HEK293 (cell line): ENCODE measurements around the gene CADPS.

Source experiments
- CTCF ChIA-PET: fragments of 350-600 bp; formaldehyde crosslinking; extraction: SDS; loops from one replicate; lab custom pipeline; 2021; ENCODE audit warnings: antibody characterized with exemption; lab: Yijun Ruan, JAX
- POLR2A ChIA-PET: fragments of 300-600 bp; formaldehyde crosslinking; extraction: SDS; loops from one replicate; lab custom pipeline; 2020; ENCODE audit warnings: antibody characterized with exemption, inconsistent platforms; lab: Yijun Ruan, JAX
- H3K27ac ChIP-seq: fragments of 200-500 bp; sonication (Bioruptor generic); 2 replicates; pipeline ENCODE4 v1.5.1; 2014; ENCODE audit warnings: low read depth, low read length, control low read depth, inconsistent platforms; ENCODE audit errors: extremely low read depth
- H3K36me3 ChIP-seq, 2 experiments: fragments of 200-500 bp in 1 of 2; sonication (Bioruptor generic) in 1 of 2; 1 replicate in 1 of 2; 2 replicates in 1 of 2; pipeline ENCODE4 v1.5.1; 2014 to 2017; ENCODE audit warnings: inconsistent platforms in 2 of 2, low read length in 2 of 2; ENCODE audit not compliant: control insufficient read depth in 2 of 2, insufficient read depth in 1 of 2
- H3K4me1 ChIP-seq: fragments of 200-500 bp; sonication (Bioruptor generic); 2 replicates; pipeline ENCODE4 v1.5.1; 2014; ENCODE audit warnings: mild to moderate bottlenecking, low read length, inconsistent platforms; ENCODE audit not compliant: control insufficient read depth, insufficient read depth
- H3K4me3 ChIP-seq: 2 replicates; pipeline ENCODE4 v1.5.1; 2011; ENCODE audit warnings: low read depth, mild to moderate bottlenecking, control low read depth, low read length, moderate library complexity
- H3K9me3 ChIP-seq: fragments of 200-500 bp; sonication (Bioruptor generic); 2 replicates; pipeline ENCODE4 v1.5.1; 2014; ENCODE audit warnings: low read depth, low read length, inconsistent platforms; ENCODE audit not compliant: control insufficient read depth, insufficient read depth
- EGR2 ChIP-seq: fragments of 450-650 bp; formaldehyde crosslinking; IDR thresholded peaks from 2 replicates; pipeline ENCODE4 v1.5.1; 2016; ENCODE audit warnings: low read depth, missing biosample characterization, missing genetic modification characterization
- KLF10 ChIP-seq: fragments of 450-650 bp; IDR thresholded peaks from 2 replicates; pipeline ENCODE4 v1.5.1; 2018; ENCODE audit warnings: missing biosample characterization, mild to moderate bottlenecking, missing genetic modification characterization
- SALL2 ChIP-seq: fragments of 450-650 bp; formaldehyde crosslinking; IDR thresholded peaks from 2 replicates; pipeline ENCODE4 v1.5.0; 2017; ENCODE audit warnings: missing biosample characterization, mild to moderate bottlenecking, missing genetic modification characterization, borderline replicate concordance
- SP2 ChIP-seq: fragments of 450-650 bp; formaldehyde crosslinking; IDR thresholded peaks from 2 replicates; pipeline ENCODE4 v1.5.1; 2016; ENCODE audit warnings: missing biosample characterization, missing genetic modification characterization
- TRIM28 ChIP-seq: IDR thresholded peaks from 2 replicates; pipeline ENCODE4 v1.6.1; 2011; ENCODE audit warnings: low read length, control low read depth, borderline replicate concordance
- ZIC2 ChIP-seq: fragments of 450-650 bp; formaldehyde crosslinking; IDR thresholded peaks from 2 replicates; pipeline ENCODE4 v1.5.1; 2016; ENCODE audit warnings: missing biosample characterization, missing genetic modification characterization
- ZNF121 ChIP-seq: fragments of 450-650 bp; formaldehyde crosslinking; IDR thresholded peaks from 2 replicates; pipeline ENCODE4 v1.5.1; 2016; ENCODE audit warnings: missing biosample characterization, missing genetic modification characterization
- ZNF174 ChIP-seq: fragments of 450-650 bp; formaldehyde crosslinking; IDR thresholded peaks from 2 replicates; pipeline ENCODE4 v1.5.0; 2017; ENCODE audit warnings: missing biosample characterization, mild to moderate bottlenecking, missing genetic modification characterization
- ZNF202 ChIP-seq: fragments of 450-650 bp; formaldehyde crosslinking; IDR thresholded peaks from 2 replicates; pipeline ENCODE4 v1.5.1; 2016; ENCODE audit warnings: missing biosample characterization, missing genetic modification characterization, borderline replicate concordance
- ZNF335 ChIP-seq: fragments of 450-650 bp; formaldehyde crosslinking; conservative IDR thresholded peaks from 2 replicates; pipeline ENCODE4 v1.5.1; 2016; ENCODE audit warnings: missing biosample characterization, missing genetic modification characterization
- ZNF350 ChIP-seq: fragments of 450-650 bp; formaldehyde crosslinking; IDR thresholded peaks from 2 replicates; pipeline ENCODE4 v1.5.0; 2017; ENCODE audit warnings: missing biosample characterization, mild to moderate bottlenecking, missing genetic modification characterization
- ZNF394 ChIP-seq: fragments of 450-650 bp; formaldehyde crosslinking; IDR thresholded peaks from 2 replicates; pipeline ENCODE4 v1.5.1; 2016; ENCODE audit warnings: missing biosample characterization, missing genetic modification characterization, mild to moderate bottlenecking, moderate library complexity, borderline replicate concordance
- ZNF521 ChIP-seq: fragments of 450-650 bp; formaldehyde crosslinking; IDR thresholded peaks from 2 replicates; pipeline ENCODE4 v1.5.1; 2017; ENCODE audit warnings: missing biosample characterization, mild to moderate bottlenecking, missing genetic modification characterization
- ZNF555 ChIP-seq: fragments of 450-650 bp; formaldehyde crosslinking; conservative IDR thresholded peaks from 2 replicates; pipeline ENCODE4 v1.5.1; 2017; ENCODE audit warnings: missing biosample characterization, mild to moderate bottlenecking, missing genetic modification characterization, inconsistent platforms
- ZNF664 ChIP-seq: fragments of 450-650 bp; formaldehyde crosslinking; IDR thresholded peaks from 2 replicates; pipeline ENCODE4 v1.5.1; 2016; ENCODE audit warnings: missing biosample characterization, missing genetic modification characterization
- ZNF701 ChIP-seq: fragments of 450-650 bp; formaldehyde crosslinking; IDR thresholded peaks from 2 replicates; pipeline ENCODE4 v1.5.1; 2016; ENCODE audit warnings: missing biosample characterization, missing genetic modification characterization
- ZNF707 ChIP-seq: fragments of 450-650 bp; formaldehyde crosslinking; IDR thresholded peaks from 2 replicates; pipeline ENCODE4 v1.5.1; 2016; ENCODE audit warnings: missing biosample characterization, missing genetic modification characterization
- TF ChIP-seq, protein P1 (sequence below): fragments of 450-650 bp; formaldehyde crosslinking; conservative IDR thresholded peaks from 2 replicates; pipeline ENCODE4 v1.5.1; 2016; ENCODE audit warnings: low read depth, missing biosample characterization, missing genetic modification characterization
- TF ChIP-seq, protein P2 (sequence below): fragments of 450-650 bp; IDR thresholded peaks from 2 replicates; pipeline ENCODE4 v1.5.1; 2018; ENCODE audit warnings: missing biosample characterization, mild to moderate bottlenecking, missing genetic modification characterization
- TF ChIP-seq, protein P3 (sequence below): fragments of 450-650 bp; formaldehyde crosslinking; IDR thresholded peaks from 2 replicates; pipeline ENCODE4 v1.5.1; 2016; ENCODE audit warnings: missing biosample characterization, missing genetic modification characterization
- TF ChIP-seq, protein P4 (sequence below): fragments of 450-650 bp; formaldehyde crosslinking; IDR thresholded peaks from 2 replicates; pipeline ENCODE4 v1.5.1; 2016; ENCODE audit warnings: missing biosample characterization, missing genetic modification characterization

Gene CADPS

DNA sequence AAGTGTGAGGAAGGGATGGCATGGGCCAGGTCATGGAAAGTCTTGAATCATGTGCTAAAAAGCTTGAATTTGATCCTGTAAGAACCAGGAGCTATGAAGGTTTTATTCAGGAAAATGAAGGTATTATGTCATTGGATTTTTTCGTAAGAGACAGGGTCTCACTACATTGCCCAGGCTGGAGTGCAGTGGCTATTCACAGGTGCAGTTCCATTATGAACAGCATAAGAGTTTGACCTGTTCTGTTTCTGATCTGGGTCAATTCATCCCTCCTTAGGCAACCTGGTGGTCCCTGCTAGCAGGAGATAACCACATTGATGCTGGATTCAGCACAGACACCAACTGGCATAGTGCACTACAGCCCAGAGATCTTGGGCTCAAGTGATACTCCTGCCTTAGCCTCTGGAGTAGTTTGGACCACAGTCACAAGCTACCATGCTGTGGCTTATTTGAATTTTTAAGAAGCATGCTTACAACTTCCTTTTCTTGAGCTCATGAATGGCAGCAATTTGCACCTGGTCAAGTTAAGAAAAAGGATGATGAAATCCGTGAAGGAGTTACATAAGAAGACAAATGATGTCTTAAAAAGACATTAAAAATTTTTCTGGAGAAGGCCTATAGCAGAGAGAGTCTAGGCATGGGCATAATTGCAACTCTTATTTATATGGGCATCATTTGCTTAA is 79.1 kb downstream of the CADPS start:
- TF ChIP-seq ZNF121 (tag by site-specific recombination) (no peak), ZIC2 (tag by site-specific recombination) (no peak), EGR2 (tag by site-specific recombination) (no peak), ZNF707 (no peak)
- TF ChIP-seq, all 188 proteins: peak for 0
- Histone ChIP-seq H3K36me3 (no peaks in the 10 kb centered on the region), H3K9me3 (no peaks in the 10 kb centered on the region), H3K4me1 (no peaks in the 10 kb centered on the region), H3K27ac (no peak overlapping the region), H3K4me3 (no peak overlapping the region)
- ChIA-PET POLR2A (no interaction called here), CTCF (no interaction called here)

DNA sequence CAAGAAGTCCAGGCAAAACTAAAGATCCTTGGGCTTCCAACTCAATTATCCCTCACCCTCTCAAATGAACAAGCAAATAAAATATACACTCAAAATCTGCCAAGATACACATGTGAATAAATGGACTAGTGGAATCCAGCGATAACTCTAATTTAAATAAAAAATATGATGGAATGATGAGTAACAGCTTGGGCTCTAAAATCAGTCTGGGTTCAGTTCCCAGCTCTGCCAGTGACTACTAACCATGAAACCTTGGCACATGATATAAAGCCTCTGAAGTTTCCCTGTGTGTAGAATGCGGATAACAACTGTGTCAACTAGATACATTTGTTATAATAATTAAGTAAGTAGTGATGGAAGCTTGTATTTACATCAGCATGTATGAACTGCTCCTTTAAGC is 81.3 kb downstream of the CADPS start:
- ChIA-PET POLR2A (no interaction called here), CTCF (interaction anchor here (0.6 kb wide), 1 partner anchor 75 kb away, joined by 4 read pairs; no protein-coding TSS in a partner anchor)
- no peaks in the 10 kb centered on the region for H3K4me1 ChIP-seq
- no peaks in the 10 kb centered on the region for H3K36me3 ChIP-seq
- no peak overlapping the region for H3K4me3 ChIP-seq
- TF ChIP-seq, protein P1, sequence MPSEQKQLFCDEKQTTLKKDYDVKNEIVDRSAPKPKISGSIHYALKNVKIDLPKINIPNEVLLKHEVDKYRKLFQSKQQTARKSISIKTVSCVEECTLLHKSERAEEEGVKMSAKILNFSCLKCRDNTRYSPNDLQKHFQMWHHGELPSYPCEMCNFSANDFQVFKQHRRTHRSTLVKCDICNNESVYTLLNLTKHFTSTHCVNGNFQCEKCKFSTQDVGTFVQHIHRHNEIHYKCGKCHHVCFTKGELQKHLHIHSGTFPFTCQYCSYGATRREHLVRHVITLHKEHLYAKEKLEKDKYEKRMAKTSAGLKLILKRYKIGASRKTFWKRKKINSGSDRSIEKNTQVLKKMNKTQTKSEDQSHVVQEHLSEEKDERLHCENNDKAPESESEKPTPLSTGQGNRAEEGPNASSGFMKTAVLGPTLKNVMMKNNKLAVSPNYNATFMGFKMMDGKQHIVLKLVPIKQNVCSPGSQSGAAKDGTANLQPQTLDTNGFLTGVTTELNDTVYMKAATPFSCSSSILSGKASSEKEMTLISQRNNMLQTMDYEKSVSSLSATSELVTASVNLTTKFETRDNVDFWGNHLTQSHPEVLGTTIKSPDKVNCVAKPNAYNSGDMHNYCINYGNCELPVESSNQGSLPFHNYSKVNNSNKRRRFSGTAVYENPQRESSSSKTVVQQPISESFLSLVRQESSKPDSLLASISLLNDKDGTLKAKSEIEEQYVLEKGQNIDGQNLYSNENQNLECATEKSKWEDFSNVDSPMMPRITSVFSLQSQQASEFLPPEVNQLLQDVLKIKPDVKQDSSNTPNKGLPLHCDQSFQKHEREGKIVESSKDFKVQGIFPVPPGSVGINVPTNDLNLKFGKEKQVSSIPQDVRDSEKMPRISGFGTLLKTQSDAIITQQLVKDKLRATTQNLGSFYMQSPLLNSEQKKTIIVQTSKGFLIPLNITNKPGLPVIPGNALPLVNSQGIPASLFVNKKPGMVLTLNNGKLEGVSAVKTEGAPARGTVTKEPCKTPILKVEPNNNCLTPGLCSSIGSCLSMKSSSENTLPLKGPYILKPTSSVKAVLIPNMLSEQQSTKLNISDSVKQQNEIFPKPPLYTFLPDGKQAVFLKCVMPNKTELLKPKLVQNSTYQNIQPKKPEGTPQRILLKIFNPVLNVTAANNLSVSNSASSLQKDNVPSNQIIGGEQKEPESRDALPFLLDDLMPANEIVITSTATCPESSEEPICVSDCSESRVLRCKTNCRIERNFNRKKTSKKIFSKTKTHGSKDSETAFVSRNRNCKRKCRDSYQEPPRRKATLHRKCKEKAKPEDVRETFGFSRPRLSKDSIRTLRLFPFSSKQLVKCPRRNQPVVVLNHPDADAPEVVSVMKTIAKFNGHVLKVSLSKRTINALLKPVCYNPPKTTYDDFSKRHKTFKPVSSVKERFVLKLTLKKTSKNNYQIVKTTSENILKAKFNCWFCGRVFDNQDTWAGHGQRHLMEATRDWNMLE (tag by site-specific recombination): no peak
- TF ChIP-seq, protein P2, sequence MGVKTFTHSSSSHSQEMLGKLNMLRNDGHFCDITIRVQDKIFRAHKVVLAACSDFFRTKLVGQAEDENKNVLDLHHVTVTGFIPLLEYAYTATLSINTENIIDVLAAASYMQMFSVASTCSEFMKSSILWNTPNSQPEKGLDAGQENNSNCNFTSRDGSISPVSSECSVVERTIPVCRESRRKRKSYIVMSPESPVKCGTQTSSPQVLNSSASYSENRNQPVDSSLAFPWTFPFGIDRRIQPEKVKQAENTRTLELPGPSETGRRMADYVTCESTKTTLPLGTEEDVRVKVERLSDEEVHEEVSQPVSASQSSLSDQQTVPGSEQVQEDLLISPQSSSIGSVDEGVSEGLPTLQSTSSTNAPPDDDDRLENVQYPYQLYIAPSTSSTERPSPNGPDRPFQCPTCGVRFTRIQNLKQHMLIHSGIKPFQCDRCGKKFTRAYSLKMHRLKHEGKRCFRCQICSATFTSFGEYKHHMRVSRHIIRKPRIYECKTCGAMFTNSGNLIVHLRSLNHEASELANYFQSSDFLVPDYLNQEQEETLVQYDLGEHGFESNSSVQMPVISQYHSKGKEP: no peak
- TF ChIP-seq ZNF394 (tag by site-specific recombination): no peak
- TF ChIP-seq ZNF335: no peak
- no peak for TF ChIP-seq SP2 (tag by site-specific recombination)
- TF ChIP-seq ZNF202: no peak
- H3K27ac ChIP-seq: no peak overlapping the region
- no peaks in the 10 kb centered on the region for H3K9me3 ChIP-seq

DNA sequence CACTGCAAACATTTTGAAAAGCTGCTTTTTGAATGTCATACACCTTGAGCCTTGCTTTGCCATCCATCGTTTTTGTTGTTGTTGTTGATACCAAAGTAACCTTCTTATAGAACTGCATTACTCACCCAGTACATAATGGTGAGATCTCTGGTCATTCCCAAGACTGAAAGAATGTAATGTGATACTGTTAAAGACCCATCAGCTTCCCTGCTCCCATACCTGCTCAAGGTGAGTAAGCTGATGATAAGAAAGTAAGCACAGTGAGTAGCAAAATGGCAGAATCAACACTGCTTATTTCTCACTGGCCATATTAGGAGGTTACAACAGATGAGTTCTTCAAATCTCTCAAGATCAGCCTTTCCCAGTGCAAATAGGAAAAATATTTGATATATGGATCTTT is 89.8 kb downstream of the CADPS start:
- CTCF ChIA-PET: no interaction called here
- POLR2A ChIA-PET: no interaction called here
- Histone ChIP-seq H3K27ac (no peak overlapping the region), H3K4me1 (no peaks in the 10 kb centered on the region), H3K4me3 (no peak overlapping the region), H3K9me3 (no peaks in the 10 kb centered on the region), H3K36me3 (no peaks in the 10 kb centered on the region)
- TF ChIP-seq ZNF350 (tag by site-specific recombination): no peak
- TF ChIP-seq, protein P3, sequence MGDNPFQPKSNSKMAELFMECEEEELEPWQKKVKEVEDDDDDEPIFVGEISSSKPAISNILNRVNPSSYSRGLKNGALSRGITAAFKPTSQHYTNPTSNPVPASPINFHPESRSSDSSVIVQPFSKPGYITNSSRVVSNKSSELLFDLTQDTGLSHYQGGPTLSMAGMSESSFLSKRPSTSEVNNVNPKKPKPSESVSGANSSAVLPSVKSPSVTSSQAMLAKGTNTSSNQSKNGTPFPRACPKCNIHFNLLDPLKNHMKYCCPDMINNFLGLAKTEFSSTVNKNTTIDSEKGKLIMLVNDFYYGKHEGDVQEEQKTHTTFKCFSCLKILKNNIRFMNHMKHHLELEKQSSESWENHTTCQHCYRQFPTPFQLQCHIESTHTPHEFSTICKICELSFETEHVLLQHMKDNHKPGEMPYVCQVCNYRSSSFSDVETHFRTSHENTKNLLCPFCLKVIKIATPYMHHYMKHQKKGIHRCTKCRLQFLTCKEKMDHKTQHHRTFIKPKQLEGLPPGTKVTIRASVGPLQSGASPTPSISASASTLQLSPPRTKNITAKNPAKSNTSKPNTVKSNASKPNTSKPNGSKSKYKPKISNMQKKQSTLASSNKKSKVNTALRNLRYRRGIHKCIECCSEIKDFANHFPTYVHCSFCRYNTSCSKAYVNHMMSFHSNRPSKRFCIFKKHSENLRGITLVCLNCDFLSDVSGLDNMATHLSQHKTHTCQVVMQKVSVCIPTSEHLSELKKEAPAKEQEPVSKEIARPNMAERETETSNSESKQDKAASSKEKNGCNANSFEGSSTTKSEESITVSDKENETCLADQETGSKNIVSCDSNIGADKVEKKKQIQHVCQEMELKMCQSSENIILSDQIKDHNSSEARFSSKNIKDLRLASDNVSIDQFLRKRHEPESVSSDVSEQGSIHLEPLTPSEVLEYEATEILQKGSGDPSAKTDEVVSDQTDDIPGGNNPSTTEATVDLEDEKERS (tag by site-specific recombination): no peak
- TF ChIP-seq ZNF174 (tag by site-specific recombination): no peak
- TF ChIP-seq, protein P4, sequence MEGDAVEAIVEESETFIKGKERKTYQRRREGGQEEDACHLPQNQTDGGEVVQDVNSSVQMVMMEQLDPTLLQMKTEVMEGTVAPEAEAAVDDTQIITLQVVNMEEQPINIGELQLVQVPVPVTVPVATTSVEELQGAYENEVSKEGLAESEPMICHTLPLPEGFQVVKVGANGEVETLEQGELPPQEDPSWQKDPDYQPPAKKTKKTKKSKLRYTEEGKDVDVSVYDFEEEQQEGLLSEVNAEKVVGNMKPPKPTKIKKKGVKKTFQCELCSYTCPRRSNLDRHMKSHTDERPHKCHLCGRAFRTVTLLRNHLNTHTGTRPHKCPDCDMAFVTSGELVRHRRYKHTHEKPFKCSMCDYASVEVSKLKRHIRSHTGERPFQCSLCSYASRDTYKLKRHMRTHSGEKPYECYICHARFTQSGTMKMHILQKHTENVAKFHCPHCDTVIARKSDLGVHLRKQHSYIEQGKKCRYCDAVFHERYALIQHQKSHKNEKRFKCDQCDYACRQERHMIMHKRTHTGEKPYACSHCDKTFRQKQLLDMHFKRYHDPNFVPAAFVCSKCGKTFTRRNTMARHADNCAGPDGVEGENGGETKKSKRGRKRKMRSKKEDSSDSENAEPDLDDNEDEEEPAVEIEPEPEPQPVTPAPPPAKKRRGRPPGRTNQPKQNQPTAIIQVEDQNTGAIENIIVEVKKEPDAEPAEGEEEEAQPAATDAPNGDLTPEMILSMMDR (tag by site-specific recombination): no peak
- no peak for TF ChIP-seq TRIM28
- no peak for TF ChIP-seq ZNF521 (tag by site-specific recombination)
- TF ChIP-seq SALL2 (tag by site-specific recombination): no peak
- no peak for TF ChIP-seq KLF10
- no peak for TF ChIP-seq ZNF664 (tag by site-specific recombination)
- TF ChIP-seq ZNF701 (tag by site-specific recombination): no peak
- TF ChIP-seq ZNF555 (tag by site-specific recombination): no peak
